Skeletal muscle satellite cell (primary cell): ENCODE data around the gene CCDC102B.
"Not testable (repeated sequence)": the region's sequence is repeated elsewhere in the genome, so short reads cannot be mapped to it uniquely, and the experiment has no call there.

ENCODE experiments used
- H3K27me3 ChIP-seq: 2 replicates; pipeline ENCODE4 v1.7.0; 2013; ENCODE audit warnings: low read length; ENCODE audit not compliant: control insufficient read depth, insufficient read depth
- H3K36me3 ChIP-seq: 2 replicates; pipeline ENCODE4 v1.7.0; 2013; ENCODE audit warnings: mild to moderate bottlenecking, control low read depth, low read length; ENCODE audit not compliant: insufficient read depth
- H3K4me1 ChIP-seq: 2 replicates; pipeline ENCODE4 v1.7.0; 2013; ENCODE audit warnings: low read length; ENCODE audit not compliant: control insufficient read depth, insufficient read depth
- H3K4me2 ChIP-seq: 2 replicates; pipeline ENCODE4 v1.7.0; 2013; ENCODE audit warnings: mild to moderate bottlenecking, low read length
- H3K4me3 ChIP-seq: 2 replicates; pipeline ENCODE4 v1.7.0; 2013; ENCODE audit warnings: low read length
- H3K9ac ChIP-seq: 2 replicates; pipeline ENCODE4 v1.7.0; 2013; ENCODE audit warnings: mild to moderate bottlenecking, low read depth, low read length, moderate library complexity
- H3K9me3 ChIP-seq: replicated peaks from 2 replicates; pipeline ENCODE4 v1.7.0; 2013; ENCODE audit warnings: mild to moderate bottlenecking, control low read depth, low read length

The CCDC102B gene

GRCh38 chr18:68984342-68984741, 186.5 kb downstream of the CCDC102B start:
- Histone ChIP-seq H3K4me2 (no peak overlapping the region), H3K36me3 (no peaks in the 10 kb centered on the region), H3K4me1 (no peaks in the 10 kb centered on the region), H3K4me3 (no peak overlapping the region), H3K9ac (no peak overlapping the region), H3K9me3 (no peaks in the 10 kb centered on the region), H3K27me3 (no peaks in the 10 kb centered on the region)

DNA sequence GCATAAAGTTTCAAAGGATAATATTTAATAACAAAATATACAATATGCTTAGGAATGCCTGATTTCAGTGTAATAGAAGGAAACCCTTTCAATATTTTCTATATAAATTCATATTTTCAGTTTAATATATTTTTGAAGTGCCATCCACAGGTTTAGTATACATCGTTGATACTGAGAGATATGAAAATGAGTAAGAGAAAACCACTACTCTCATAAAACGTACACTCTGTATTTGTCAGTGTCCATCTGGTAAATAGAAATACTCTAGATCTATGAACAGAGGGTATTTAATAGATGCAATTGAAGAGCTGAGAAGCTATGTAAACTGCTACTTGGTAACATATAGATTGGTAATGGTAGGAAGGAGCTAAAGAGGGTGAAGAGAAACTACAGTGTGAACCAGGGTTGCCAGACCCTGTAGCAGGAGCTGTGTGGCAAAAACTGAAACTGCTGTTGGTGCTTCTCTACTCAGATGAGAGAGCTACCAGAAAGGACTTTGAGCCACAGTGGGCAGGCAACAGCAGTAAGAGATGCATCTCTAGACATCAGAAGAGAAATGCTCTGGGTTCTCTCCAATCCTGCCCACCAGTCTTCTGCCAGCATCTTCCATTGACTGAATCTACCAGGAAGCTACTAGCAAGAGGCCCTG, 187.4 kb downstream of the CCDC102B start:
- Histone ChIP-seq H3K36me3 (no peaks in the 10 kb centered on the region), H3K9me3 (no peaks in the 10 kb centered on the region), H3K9ac (no peak overlapping the region), H3K4me2 (no peak overlapping the region), H3K4me1 (no peaks in the 10 kb centered on the region), H3K4me3 (no peak overlapping the region), H3K27me3 (no peaks in the 10 kb centered on the region)

- Histone ChIP-seq H3K4me1 (peaks cover 7% of the 10 kb centered on the region), H3K4me3 (no peak overlapping the region), H3K4me2 (no peak overlapping the region), H3K36me3 (no peaks in the 10 kb centered on the region), H3K27me3 (no peaks in the 10 kb centered on the region), H3K9ac (no peak overlapping the region), H3K9me3 (no peaks in the 10 kb centered on the region)
Measured at GRCh38 chr18:68991286-68991685, 193.4 kb downstream of the CCDC102B start.

DNA sequence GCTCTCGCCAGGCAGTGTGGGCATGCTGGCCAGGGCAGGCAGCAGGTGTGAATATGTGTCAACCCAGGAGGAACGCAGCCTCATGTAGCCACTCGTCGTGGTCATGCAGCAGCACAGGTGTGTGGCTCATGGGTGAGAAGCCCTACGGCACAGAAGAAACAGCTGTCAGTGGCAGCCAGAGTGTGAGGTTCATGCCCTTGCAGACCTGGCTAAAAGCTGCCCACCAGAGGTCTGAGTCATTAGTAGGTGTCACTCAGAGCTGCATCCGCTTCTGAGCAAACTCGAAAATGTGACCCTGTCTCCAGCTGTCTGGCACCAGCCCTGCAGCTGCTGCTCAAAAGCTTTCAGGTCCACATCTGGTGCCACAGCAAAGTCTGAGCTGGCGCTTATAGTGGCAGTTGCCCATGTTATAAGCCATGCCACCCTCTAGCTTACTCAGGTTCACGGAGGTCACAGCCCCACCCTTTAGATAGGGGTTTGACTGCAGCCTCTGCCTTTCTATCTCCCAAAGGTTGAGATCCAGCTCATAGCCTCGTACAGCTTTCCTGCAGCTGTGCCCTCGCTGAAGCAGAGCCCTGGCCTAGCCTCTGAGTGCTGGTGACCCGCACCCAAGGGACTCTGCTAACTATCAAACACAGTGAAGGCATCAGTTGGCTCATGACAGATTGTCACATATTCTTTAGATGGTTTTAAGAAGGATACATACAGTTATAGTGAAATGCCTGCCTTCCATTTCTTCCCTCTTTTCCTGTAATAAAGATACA, 195.0 kb downstream of the CCDC102B start:
- Histone ChIP-seq H3K36me3 (no peaks in the 10 kb centered on the region), H3K4me2 (no peak overlapping the region), H3K4me3 (no peak overlapping the region), H3K27me3 (no peaks in the 10 kb centered on the region), H3K9ac (no peak overlapping the region), H3K4me1 (peaks cover 7% of the 10 kb centered on the region), H3K9me3 (no peaks in the 10 kb centered on the region)

DNA sequence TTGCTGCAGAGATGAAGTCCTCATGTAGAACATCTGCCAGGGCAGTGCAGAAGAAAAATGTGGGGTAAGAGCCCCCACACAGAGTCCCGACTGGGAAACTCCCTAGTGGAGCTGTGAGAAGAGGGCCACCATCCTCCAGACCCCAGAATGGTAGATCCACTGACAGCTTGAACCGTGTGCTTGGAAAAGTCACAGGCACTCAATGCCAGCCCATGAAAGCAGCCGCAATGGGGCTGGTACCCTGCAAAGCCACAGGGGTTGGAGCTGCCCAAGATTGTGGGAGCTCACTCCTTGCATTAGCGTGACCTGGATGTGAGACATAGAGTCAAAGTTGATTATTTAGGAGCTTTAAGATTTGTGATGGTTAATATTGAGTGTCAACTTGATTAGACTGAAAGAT, 197.8 kb downstream of the CCDC102B start:
- Histone ChIP-seq H3K27me3 (no peaks in the 10 kb centered on the region), H3K9me3 (no peaks in the 10 kb centered on the region), H3K9ac (no peak overlapping the region), H3K4me2 (no peak overlapping the region), H3K4me3 (no peak overlapping the region), H3K36me3 (no peaks in the 10 kb centered on the region), H3K4me1 (peaks cover 7% of the 10 kb centered on the region)

DNA sequence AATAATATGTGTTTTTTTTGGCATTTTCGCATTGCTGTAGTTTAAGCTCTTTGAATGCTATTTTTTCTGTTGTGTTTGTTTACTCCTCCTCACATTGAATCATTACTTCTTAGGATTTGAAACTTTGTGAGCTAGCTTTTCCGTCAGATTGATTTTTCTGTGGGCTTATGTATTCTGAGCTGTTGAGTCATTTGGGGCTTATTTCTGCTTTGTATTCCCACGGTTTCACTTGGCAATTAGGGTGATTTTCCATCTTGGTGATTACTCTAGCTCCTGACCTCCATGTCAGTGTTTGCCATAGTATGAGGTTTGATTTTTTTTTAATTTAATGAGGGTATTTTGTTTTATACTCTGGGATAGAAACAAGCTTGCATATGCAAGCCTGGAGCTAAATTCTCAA, 200.0 kb downstream of the CCDC102B start:
- H3K36me3 ChIP-seq = no peaks in the 10 kb centered on the region
- no peaks in the 10 kb centered on the region for H3K27me3 ChIP-seq
- no peaks in the 10 kb centered on the region for H3K4me1 ChIP-seq
- H3K4me2 ChIP-seq = no peak overlapping the region
- no peak overlapping the region for H3K4me3 ChIP-seq
- no peak overlapping the region for H3K9ac ChIP-seq
- H3K9me3 ChIP-seq = no peaks in the 10 kb centered on the region

DNA sequence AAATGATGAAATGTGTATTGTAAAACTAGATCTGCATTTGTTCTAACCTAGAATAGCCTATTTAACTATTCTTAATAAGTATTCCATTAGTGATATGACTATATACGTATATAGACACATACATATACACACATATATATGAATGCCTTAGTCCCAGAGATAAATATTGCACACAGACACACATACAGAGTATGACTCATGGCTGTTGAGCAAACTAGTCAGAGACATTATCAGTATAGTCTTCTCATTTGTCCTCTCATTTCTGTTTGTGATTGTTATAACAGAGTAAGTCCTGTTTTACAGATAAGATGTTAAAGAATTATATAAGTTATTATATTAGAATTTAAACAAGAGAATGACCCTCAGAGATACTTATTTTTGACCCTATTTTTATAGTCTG, 202.5 kb downstream of the CCDC102B start:
- no peak overlapping the region for H3K4me2 ChIP-seq
- H3K4me3 ChIP-seq = no peak overlapping the region
- no peak overlapping the region for H3K9ac ChIP-seq
- no peaks in the 10 kb centered on the region for H3K36me3 ChIP-seq
- no peaks in the 10 kb centered on the region for H3K4me1 ChIP-seq
- H3K9me3 ChIP-seq = no peaks in the 10 kb centered on the region
- H3K27me3 ChIP-seq = no peaks in the 10 kb centered on the region

DNA sequence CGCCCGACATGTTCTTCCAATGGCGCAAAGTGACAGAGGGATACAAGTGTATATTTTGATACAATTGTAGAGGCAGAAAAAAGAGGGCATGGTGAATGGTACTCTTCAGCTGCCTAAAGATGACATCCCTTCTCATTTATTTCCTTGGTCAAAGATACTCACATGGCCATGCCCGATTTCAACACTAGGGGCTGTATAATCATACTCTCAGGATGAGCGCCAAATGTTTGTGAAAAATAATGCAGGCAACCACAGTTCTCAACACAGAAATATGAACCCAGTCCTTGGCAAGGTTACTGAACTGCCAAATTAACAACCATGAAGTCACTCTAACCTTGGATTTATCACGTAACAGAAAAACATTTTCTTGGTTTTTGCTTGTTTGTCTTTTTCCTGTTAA, 204.4 kb downstream of the CCDC102B start:
- Histone ChIP-seq H3K4me3 (no peak overlapping the region), H3K9me3 (no peaks in the 10 kb centered on the region), H3K4me1 (no peaks in the 10 kb centered on the region), H3K9ac (no peak overlapping the region), H3K36me3 (no peaks in the 10 kb centered on the region), H3K4me2 (no peak overlapping the region), H3K27me3 (no peaks in the 10 kb centered on the region)

DNA sequence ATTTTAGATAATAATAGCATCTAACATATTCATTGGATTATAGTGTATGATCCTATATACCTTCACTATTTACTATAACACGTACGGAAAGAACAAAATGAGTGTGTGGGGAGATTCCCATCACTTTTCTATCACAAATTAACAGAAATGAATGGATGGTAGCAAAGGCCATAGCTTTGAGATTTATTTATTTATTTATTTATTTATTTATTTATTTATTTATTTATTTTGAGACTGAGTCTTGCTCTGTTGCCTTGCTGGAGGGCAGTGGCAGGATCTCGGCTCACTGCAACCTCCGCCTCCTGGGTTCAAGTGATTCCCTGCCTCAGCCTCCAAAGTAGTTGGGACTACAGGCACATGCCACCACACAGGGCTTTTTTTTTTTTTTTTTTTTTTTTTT, 208.3 kb downstream of the CCDC102B start:
- H3K9ac ChIP-seq, H3K36me3 ChIP-seq, H3K27me3 ChIP-seq, H3K9me3 ChIP-seq, H3K4me1 ChIP-seq, H3K4me3 ChIP-seq, H3K4me2 ChIP-seq: not testable (repeated sequence)

GRCh38 chr18:69008538-69008937, 210.7 kb downstream of the CCDC102B start:
- H3K4me1 ChIP-seq = no peaks in the 10 kb centered on the region
- no peak overlapping the region for H3K4me2 ChIP-seq
- no peaks in the 10 kb centered on the region for H3K36me3 ChIP-seq
- no peaks in the 10 kb centered on the region for H3K27me3 ChIP-seq
- H3K4me3 ChIP-seq = no peak overlapping the region
- no peaks in the 10 kb centered on the region for H3K9me3 ChIP-seq
- no peak overlapping the region for H3K9ac ChIP-seq

- no peaks in the 10 kb centered on the region for H3K27me3 ChIP-seq
- H3K9me3 ChIP-seq = no peaks in the 10 kb centered on the region
- no peak overlapping the region for H3K4me3 ChIP-seq
- H3K4me1 ChIP-seq = no peaks in the 10 kb centered on the region
- no peak overlapping the region for H3K4me2 ChIP-seq
- no peaks in the 10 kb centered on the region for H3K36me3 ChIP-seq
- H3K9ac ChIP-seq = no peak overlapping the region
Measured at GRCh38 chr18:69021211-69021805, 223.4 kb downstream of the CCDC102B start.

DNA sequence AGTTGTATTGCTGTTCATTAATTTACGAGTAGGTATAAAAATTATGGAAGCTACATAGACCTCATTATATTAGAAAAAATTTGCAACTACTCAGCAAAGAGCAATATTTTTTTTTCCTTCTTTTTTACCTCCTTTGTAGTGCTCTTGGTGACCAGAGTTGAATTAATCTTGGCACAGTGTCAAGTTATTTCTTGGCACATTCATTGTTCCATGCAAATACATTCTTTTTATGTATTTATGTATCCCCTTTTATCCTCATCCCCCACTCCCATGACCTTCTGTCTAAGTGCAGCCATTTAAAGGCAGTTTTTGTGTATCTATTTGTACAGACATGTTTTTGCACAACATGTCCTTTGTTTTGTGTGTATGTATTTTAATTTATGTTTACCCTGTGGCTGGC, 224.5 kb downstream of the CCDC102B start:
- no peaks in the 10 kb centered on the region for H3K36me3 ChIP-seq
- H3K27me3 ChIP-seq = no peaks in the 10 kb centered on the region
- no peaks in the 10 kb centered on the region for H3K4me1 ChIP-seq
- no peak overlapping the region for H3K4me2 ChIP-seq
- H3K9ac ChIP-seq = no peak overlapping the region
- H3K9me3 ChIP-seq = no peaks in the 10 kb centered on the region
- H3K4me3 ChIP-seq = no peak overlapping the region
